GM21723 (cell line): ENCODE data around the gene TP53INP2.
A peak's percentile ranks its signal among the peaks of the same experiment; 100 is the strongest.
"Not testable (repeated sequence)": the region's sequence is repeated elsewhere in the genome, so short reads cannot be mapped to it uniquely, and the experiment has no call there.

Experiments
- ATAC-seq: cut with Tn5 transposase; IDR thresholded peaks from one replicate; pipeline ENCODE4 v1.9.1; 2021; ENCODE audit warnings: mild to moderate bottlenecking, moderate library complexity; ENCODE audit not compliant: unreplicated experiment

Gene TP53INP2

DNA sequence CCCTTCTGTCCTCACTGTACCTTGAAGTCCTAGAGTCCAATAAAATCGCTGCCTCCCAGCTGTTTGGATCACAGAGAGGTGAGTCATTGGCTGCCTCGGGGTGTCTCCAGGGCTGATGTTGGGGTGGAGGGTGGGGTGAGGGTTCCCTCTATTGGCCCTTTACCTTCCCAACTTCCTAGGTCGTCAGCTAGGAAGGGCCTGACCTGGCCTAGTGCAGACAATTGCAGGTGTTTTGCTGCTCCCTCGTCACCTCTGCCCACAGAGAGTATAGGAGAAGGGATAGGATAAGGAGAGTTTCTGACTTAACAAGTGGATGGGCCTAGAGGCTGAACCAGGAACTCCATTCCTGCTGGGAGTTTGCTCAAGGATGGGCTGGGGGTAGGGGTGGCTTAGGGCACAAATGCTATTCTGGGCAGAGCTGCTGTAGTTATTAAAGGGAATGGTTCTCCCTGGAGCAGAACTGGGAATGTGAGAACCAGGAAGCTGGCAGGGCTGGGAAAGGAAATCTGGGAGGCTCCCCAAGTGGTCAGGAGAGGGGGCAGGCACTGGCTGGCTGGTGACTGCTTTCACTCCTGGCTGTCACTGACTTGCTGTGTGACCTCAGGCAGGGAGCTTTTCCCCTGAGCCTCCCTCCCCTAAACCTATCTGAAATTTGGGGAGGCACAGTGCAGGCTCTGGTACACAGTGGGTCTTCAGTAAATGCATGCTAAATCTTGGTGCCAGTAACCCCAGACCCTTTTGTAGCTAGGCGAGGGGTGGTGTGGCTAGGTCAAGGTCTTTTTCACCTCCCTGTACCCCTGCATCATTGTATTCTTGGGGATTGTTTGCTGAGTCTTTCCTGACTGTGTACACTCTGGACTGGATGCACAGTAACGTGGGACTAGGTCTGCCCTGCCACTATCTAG, 1.5 kb downstream of the TP53INP2 start:
- no peak for ATAC-seq

DNA sequence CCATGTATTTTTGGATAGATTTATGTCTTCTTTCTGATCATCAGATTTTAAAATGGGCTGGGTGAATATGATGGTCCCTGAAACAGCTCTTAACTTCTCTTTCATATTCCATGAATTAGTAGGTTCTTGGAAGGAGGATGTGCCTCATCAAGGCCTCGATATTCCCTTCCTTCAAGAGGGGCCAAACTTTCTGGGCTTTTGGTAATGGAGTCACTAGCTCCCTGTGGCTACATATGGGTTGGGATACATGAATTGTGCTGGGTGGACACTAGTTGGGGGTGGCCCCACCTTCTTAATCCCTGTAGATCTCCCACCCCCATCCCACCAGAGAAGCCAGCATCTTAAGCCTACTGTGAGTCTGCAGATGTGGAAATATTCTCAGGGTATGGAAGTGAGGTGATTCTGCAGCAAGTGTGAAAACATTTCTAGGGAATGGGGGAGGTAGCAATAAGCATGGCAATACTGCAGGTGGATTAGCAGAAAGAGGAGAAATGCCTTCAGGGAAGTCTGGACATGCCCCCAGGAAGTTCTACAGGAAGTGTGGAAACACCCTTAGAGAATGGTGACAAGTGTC, 2.2 kb downstream of the TP53INP2 start:
- ATAC-seq = no peak

DNA sequence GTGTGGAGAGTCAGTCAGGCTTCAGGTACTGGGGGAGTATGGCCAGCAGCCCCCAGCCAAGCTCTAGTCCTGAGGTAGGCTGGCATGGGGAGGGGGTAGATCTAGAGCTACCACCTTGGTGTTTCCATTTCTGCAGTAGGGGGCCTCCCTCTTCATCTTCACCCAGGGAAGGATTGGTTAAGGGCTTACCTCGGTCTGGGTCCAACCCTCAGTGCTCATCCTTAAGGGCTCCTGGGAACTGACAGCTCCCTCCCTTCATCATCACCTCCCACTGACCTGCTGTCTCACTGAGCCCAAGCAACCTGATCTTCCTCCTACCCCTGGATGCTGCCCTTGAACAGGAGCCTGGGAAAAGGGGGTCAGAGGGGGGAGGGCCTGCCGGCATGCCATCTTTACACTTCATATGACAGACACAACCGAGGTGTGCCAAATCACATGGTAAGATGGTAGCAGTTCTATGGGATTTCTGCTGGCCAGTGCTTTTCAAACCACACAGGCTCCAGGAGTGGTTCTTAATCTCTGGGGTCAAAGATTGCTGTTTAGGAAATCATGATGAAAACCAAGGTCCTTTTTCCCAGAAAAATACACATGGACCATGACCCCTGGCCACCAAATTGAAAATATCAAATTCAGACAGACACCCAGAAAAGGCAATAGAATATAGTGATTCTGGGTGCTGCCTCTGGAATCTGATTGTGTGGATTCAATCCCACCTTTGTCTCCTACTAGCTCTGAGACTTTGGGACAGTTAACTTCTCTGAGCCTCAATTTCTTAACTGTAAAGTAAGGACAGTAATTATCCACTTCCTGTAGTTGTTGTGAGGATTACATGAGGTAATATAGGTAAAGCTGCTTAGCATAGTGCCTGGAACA, 3.0 kb downstream of the TP53INP2 start:
- no peak for ATAC-seq

DNA sequence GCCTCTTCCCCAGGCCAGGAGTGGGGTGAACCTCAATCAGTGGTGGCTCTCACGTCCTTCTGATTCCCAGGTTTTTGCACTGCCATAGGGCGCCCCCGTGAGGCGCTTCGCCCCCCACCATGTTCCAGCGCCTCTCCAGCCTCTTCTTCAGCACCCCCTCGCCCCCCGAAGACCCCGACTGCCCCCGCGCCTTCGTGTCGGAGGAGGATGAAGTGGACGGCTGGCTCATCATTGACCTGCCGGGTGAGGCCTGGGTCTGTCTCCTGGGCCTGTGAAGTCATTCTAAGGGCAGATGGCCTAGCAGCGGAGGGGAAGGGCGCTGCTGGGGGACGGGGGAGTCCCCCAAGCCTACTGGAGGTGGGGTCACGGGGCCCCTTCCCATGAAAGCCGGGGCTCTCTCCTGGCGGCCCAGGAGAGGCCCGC, 4.5 kb downstream of the TP53INP2 start:
- peak; percentile 29 for ATAC-seq

DNA sequence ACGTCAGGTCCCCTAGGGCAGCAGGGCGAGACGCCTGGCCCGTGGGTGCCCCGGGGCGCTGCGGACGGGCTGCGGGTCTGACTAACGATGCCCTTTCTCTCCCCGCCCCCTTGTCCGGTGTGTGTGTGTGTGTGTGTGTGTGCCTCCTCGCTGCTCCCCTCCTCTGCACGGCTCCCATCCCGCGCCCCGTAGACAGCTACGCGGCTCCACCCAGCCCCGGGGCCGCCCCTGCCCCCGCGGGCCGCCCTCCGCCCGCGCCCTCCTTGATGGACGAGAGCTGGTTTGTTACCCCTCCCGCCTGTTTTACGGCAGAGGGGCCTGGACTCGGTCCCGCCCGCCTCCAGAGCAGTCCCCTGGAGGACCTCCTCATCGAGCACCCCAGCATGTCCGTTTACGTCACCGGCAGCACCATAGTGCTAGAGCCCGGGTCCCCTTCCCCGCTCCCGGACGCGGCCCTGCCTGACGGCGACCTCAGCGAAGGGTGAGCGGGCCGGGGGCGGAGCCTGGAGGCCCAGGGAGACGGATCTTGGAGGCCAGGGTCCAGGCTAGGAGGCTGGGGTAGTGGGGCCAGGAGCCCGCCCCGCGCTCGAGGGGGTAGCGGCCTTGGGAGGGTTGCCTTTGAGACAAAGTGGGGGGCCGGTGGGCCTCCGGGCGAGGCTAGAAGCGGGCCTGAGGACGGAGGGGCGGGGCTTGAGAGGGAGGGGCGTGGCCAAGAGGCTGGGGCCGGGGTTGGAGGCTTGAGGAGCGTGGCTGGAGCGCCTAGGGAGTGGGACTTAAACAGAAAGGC, 5.1 kb downstream of the TP53INP2 start:
- ATAC-seq = peak; percentile 52

DNA sequence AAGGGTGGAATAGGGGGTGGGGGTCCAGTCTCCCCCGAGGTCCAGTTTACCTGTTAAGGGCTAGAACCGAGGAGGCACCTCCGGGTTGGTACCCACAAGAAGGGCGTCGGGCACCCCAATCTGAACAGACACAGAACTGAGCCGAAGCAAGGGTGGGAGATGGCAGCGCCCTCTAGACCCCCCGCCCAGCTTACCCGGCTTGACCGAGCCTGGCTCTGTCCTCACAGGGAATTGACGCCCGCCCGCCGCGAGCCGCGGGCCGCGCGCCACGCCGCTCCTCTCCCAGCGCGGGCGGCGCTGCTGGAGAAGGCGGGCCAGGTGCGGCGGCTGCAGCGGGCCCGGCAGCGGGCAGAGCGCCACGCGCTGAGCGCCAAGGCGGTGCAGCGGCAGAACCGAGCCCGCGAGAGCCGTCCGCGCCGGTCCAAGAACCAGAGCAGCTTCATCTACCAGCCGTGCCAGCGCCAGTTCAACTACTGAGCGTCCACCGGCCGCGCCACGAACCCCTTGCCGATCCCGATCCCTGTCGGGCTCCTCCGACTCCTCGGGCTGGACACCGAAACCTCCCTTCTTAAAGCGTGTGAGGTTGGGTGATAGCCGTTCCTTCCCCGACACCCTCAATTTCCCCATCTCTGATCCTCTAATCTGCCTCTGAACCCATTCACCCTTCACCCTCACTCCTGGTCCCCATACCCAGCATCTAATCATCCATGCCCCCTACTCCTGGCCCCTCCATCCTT, 5.9 kb downstream of the TP53INP2 start:
- ATAC-seq = peak; percentile 34

DNA sequence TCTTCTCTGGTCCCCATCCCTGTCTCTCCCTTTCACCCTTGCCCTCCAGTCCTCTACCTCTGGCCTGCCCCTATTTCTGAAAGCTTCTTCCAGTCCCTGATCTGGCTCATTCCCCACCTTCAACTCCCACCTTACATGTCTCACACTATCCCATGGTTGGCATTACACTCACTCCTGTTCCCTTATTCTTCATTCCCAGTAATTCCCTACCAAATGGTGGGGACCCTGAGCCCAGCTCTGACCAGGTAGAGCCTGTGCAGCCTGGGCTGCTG, 6.4 kb downstream of the TP53INP2 start:
- no peak for ATAC-seq

DNA sequence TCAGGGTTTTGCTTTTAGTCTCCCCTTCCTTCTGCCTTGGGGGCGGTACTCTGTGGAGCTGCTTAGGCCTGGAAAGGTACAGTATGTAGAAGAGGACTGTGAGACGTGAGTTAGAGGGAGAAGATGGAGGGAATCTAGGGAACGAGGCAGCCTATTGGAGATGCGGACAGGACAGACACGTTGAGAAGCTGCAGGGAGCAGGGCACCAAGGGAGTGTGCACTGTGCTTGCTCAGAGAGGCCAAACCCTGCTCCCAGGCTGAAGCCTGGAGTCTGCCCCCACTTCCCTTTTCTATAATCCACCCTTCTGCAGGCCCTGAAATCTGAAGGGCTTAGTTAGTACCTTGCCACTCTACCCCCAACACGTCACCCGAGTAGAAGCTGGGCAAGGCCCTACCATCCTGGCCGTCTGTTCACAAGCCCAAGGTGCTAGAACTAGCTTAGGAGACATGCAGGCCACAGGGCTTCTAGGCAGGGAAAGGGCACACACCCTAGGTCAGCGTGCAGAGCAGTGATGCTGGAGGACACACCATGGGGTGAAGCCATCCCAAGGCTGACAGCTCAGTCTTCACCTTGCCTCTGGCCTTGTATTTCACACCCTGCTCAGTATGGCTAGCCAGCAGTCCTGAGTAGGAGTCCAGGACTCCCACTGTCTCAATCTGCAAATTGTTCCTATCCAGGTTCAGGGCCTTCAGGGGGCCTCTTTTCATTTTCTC, 6.9 kb downstream of the TP53INP2 start:
- no peak for ATAC-seq

DNA sequence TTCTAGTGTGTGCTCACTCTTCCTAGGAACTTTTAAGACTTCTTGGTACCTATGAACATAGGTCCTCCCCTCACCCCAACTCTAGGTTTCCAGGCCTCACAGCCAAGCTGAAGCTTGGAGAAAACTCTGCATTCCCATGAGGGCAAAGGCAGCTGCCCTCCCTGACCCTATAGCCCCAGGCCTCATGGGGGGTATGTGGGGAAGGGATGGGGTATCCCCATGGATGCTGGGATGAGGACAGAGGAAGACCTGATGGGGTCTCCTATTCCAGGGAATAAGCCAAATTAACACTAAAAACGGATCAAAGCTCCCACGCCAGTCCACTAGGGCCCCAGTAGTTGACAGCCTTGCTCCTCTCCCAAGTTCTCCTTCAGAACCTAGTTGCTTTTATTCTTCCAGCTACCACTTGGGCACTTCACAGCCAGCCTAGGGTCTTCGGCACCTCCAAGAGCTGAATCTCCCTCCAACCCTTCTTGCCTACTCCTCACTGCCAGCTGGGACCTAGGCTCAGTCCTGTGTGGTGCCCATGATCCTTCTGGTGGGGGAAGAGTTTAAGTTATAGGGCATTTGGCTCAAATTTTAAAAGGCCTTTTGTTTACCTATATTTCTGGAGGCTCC, 7.8 kb downstream of the TP53INP2 start:
- ATAC-seq = no peak

DNA sequence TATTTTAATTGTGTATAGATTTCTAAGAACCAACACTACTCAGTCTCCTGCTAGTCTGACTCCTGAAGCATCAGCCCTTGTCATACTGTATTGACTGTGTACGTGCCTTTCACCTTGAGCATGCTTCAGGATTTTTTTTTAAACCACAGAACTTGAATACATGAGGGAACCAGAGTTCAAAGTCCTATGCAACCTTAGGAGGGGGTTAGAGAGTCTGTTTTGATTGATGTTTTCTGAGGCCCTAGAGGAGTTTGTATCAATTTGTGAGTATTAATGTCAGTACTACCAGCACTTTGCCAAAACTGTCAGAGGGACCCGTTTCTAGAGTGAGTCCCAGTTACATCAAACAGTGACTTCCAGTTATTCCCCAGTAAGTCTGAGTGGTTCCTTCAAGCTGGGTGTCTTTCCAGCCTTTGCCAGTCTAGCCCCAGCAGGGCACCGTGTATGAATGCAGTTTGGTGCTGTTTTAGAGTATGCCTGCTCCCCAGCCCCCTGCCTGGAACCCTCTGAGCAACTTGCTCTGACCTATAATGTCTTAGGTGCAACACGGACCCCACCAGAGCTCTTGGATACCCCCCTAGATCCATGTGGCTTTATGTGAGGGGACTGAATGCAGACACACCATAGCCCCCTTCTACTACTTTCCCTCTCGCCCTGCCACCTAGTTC, 8.5 kb downstream of the TP53INP2 start:
- ATAC-seq = no peak

DNA sequence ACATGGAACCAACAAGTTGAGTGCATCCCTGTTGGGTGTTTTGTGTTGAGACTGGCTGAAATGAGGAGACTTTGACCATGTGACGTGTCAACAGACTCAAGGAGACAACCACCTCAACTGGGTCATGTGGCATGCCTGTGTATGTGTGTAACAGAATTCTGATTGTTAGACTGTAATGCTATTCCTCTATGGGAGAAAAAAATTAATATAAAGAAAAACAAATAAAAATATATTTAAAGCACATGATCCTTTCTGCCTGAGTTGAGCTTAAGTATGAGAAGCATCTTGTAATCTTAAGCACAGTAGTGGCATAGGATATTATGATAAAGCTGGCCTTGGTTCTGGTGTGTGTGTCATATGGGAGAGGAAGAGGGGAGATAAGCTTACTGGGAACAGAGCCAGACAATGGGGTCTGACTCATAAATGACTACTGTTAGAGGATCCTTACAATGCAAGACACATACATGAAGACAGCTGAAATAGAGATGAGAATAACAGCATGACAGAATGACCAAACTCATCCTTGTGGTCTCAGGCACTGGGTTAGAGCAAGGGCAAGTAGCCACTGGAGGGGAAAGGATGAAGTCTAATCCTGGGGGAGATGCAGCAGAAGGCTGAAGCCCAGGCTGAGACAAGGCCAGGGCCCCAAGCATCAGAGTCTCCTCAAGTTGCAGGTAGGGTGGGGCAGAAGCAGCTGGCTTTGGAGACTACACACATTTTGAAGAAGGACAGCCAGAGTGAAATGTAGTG, 9.2 kb downstream of the TP53INP2 start:
- ATAC-seq = no peak

DNA sequence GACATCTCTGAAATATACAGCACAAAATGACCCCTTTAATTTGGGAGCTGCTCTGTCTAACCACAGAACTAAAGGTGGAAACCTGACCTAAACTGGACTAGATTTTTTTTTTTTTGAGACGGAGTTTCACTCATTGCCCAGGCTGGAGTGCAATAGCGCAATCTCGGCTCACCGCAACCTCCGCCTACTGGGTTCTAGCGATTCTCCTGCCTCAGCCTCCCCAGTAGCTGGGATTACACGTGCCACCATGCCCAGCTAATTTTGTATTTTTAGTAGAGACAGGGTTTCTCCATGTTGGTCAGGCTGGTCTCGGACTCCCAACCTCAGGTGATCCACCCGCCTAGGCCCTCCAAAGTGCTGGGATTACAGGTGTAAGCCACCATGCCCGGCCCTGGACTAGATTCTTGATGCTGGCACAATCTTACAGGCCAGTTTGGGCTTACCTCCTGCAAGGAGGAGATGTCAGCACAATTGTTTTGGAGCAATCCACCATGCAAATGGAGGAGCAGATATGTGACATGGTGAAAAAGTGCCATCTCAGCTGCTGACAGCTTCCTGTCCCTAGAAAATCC, 9.9 kb downstream of the TP53INP2 start:
- not testable (repeated sequence) for ATAC-seq

DNA sequence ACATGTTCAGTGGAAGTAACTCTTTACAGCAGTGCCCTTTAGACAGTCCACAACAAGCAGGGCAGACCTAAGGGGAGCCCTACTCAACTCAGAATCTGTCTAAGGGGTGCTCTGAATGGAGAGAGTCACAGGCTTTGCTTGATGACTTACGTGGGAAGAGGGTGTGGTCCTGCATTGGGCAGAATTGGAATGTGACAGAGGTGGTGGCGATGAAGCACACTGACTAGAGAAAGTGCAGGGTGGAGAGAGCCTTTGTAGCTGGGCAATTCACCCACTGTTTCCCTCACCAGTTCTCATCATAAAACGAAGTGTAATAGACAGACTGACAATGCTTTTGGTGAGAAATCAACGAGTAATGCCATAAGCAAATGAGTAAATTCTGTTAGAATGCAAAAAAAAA, 11.2 kb downstream of the TP53INP2 start:
- no peak for ATAC-seq

DNA sequence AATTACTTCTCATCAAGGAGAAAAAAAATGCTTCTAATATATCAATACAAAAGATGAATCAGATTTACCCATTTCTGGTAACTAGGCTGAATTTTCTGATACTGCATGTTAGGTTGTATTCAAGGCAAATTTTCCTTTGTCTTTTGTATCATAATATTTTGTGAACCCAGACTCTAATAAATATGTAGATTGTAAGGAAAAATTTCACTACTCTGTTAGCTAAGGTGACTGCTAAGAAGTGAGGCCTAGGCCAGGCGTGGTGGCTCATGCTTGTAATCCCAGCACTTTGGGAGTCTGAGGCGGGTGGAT, 12.7 kb downstream of the TP53INP2 start:
- no peak for ATAC-seq

DNA sequence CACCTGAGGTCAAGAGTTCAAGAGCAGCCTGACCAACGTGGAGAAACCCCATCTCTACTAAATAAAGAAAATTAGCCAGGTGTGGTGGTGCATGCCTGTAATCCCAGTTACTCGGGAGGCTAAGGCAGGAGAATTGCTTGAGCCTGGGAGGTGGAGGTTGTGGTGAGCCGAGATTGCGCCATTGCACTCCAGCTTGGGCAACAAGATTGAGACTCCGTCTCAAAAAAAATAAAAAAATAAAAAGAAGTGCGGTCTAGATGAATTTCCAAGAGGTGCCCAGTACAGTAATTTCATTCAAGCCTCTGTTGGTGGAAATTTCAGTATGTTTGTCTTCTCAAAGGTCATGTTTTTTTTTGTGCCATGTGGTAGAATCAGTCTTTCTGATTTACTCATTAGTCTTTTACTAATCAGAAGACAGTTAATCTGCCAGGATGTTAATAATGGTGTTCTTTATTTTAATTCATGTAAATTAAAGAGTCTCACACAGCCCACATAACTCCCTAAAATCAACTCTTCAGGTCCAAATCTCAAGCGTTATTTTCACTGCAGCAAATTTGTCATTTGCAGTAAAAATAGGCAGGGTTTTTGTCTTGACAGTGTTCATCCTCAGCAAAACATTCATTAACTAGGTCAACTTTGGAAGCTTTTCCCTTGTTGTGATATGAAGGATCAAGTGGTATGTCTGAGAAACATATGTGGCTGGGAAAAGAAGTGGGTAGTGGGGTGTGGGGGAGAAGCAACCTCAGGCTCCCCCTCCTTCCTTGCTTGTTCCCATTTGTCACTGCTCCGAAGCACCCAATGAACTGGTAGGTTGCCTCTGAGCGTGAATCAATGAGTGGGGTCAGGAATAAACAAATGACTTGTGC, 13.3 kb downstream of the TP53INP2 start:
- ATAC-seq = no peak

DNA sequence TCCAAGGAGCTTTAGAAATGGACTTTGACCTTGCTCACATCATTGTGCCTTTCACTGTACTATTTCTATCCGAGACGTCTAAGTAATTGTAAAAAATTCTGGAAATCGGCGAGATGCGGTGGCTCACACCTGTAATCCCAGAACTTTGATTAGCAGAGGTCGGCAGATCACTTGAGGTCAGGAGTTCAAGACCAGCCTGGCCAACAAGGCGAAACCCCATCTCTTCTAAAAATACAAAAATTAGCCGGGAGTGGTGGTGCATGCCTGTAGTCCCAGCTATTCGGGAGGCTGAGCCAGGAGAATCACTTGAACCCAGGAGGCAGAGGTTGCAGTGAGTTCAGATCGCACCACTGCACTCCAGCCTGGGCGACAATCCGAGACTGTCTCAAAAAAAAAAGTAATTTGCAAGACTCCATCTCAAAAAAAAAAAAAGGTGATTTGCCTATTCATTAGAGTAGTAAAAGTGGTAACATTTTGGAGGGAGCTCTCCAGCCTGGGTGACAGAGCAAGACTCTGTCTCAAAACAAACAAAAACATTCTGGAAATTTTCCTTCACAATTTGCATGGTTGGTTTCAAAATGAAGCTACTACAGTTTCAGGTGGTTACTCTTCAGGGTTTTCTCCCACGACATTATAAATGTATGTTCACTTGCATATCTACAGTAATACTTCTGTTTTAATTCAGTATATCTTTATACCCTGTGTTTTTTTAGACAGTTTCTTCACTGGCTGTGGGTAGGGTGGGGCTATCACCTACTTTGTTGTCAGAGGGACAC, 15.3 kb downstream of the TP53INP2 start:
- peak; percentile 85 for ATAC-seq
